Amniotic epithelial cell (primary cell): Measurements from ENCODE around the gene AKR1E2.

Experiments
- DNase-seq: peaks from one replicate; pipeline ENCODE4 v3.0.0-alpha.2; 2010; ENCODE audit warnings: low read depth

AKR1E2 gene

GRCh38 chr10:4825868-4826791 is at the start of gene AKR1E2:
AKR1E2 (plus strand) TSS chr10:4826207; CDS start chr10:4826325, 118 bp downstream.
- DNase-seq, result peak; percentile 92

DNA sequence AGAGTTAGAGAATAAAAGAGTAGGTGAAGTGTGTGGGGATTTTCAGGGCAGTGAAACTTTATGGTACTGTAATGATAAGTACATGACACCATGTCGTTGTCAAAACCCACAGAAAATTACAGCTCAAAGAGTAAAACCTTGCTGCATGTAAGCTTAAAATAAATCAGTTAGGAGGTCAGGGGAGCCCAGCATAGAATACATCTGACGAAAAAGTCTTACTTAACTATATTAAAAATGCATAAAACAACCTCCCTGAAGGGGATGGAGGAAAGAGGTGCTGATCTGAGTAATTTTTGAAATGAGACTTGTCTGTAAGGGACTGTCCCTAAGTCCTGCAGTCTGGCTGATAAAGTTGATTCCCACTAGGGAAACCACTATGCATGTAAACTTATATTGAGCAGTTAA is 49.8 kb upstream of the AKR1E2 start:
- no peak for DNase-seq

DNA sequence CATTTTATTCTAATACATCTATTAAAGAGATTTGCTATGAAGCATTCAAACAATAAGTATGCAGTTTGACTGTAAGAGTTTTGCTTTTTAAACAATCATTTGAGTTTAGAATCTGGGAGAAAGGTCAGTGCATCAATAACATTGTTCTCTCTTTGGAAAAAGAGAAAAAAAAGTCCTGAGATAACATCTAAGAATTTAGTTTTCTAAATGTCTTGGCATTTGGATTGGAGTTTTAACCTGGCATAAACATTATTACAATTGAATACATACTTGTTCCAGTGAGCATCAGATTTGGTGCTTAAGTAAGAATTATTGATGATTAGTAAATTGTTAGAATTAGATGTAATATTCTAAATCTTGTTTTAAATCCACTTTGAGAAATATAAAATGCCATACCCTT is 47.2 kb upstream of the AKR1E2 start:
- DNase-seq, result no peak

DNA sequence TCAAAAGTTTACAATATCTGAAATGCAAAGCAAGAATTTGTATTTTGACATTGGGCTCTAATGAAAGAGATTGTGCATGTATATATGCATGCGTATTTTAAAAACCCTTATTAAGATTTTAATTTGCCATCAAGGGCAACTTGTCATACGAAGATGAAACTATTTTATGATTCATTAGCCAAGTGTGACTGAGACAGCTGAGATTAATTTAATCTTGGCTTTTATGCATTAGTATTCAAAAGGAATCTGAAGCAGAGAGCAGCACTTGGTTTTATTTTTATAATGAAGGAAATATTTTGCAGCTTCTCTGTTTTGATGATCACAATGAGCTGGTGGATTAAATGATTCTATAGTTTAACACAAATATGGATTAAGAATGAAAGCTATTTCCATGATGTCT is 45.9 kb upstream of the AKR1E2 start:
- DNase-seq, result no peak

- DNase-seq, result peak; percentile 67
These were observed 45.2 kb upstream of the AKR1E2 start for GRCh38 chr10:4780782-4781181.

- no peak for DNase-seq
These were observed 44.1 kb upstream of the AKR1E2 start for GRCh38 chr10:4781955-4782354.

DNA sequence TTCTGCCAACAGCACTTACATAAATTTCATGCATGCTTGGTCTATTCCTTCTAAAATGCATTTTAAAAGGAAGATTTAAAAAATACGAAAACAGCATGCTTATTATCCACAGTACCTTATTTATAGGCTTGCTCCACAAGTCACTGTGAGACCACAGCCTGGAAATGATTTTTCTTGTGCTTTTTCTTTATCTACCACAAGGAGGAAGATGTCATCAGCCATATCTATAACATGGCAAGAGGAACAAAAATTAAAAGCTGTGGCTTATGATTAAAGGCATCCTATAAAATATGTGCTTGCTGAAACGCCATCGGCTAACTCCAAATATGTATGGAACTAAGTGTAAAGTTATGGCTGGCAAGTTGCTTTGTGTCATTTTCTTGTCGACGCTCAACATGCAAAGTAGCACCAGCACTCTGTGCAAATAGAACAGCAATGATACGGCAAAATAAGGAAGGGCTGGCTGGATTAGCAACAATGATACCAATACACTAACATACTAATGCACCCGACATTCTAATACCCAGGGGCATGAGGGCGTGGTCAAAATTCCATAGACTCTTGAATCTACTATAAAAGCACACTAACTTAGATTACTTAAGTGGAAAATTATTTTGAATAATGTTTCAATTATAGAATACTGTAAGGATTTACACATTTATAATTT is 41.2 kb upstream of the AKR1E2 start:
- DNase-seq, result no peak

GRCh38 chr10:4786043-4786839 is 39.8 kb upstream of the AKR1E2 start:
- no peak for DNase-seq

- DNase-seq, result no peak
These were observed 36.0 kb upstream of the AKR1E2 start for GRCh38 chr10:4790045-4790444.

- no peak for DNase-seq
These were observed 35.1 kb upstream of the AKR1E2 start for GRCh38 chr10:4790922-4791321.

DNA sequence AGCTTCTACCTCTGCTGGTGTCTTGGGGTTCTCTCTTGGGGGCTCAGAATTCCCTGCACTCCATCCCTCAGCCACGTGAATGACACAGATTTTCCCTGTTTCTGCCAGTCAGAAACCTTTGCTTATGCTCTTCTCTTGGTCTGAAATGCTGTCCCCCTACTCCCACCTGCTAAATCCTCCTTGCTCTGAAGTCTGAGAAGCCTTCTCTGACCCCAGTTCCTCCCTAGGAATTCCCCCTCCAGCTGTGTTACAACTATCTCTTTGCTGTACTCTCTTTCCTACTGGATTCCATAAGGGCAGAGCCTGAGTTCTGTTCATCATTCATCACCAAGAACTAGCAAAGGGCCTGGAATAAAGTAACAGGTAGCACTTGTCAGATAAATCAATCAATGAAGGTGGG is 33.6 kb upstream of the AKR1E2 start:
- DNase-seq, result no peak

DNA sequence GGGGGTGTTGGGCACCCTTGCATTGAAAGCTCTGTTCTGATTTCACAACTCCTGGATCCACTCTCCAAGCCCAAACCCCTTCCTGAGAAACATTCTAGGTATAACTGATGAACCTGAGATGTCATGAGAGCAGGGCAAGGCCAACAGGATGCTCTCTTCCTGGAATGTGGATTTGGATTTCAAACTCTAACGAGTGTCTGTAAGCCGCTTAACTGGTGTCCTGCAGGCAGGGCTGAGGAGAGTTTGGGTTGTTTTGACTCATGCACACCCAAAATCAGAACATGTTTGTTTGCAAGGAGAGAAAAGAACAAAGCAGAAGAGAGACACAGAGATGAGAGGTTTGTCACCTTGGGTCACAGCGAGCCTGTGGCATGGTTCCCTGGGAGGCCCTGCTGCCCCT is 24.6 kb upstream of the AKR1E2 start:
- DNase-seq, result no peak

DNA sequence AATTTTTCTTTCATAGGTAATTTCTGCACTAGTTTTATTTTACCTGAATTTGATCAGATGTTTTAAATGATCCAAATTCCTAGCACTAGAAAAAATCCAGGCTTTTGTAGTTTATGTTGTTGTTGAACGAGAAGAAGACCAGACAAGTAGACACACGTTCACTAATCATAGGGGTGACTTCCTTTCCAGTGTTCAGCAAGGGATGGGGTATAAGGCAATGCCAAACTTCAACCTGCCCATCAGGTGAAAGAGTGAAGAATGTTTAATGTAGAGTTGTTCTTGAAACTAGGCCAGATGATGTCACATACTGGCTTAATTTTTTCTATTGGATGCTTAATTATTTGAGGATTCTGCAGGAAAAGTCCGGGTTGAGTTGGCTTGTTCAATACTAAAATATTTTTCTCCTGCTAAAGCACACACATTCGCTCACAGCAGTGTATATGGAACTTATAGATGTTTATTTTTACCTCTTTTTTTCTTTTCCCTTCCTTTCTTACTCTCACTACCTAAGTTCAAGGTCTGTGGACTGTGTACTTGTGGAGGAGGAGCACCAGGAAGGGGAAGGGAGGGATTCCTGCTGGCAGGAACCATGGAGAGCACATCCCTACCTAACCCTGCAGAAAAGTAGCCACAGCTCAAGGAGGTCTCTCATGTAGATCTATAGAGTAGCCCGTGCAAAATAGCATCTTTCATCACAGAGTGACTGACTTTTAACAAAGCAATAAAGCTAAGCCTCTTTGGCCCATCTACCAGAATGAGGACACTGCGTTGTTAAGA is 23.1 kb upstream of the AKR1E2 start:
- no peak for DNase-seq

DNA sequence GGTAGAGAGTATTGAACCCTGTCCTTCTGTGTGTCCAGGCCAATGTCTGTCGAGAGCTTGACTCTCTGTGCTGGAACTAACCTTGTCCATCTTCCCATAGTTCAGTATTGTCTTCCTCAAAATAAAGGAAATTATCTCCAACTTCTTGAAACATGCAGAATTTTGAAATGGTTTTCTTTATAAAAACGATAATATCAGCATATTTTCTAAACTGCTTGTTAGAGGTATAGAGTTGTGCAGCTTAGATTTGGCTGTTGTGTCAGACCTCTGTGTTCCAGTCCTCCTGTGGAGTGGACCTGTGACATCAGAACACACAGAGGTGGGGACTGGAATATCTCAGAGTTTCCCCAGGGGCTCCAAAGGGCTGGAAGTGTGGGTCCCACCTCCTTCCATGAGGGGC is 22.2 kb upstream of the AKR1E2 start:
- DNase-seq, result no peak

DNA sequence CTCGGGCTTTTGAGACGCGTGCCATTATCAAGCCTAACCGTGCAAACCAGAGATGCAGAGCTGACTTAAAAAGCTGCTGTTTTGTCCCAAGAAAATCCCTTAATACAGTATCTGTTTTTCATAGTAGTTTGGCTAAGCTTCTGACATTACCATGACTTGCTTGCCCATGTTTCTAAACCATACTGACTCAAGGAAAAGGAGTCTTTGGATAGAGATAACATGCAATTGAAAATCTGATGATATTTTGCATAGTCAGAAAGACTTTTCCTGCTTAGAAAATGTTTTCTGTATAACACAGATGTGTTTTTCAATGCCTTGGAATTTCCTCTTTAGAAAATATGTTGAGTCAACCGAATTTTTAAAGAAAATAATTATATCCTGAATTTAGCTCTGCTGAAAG is 21.5 kb upstream of the AKR1E2 start:
- DNase-seq, result peak; percentile 50

DNA sequence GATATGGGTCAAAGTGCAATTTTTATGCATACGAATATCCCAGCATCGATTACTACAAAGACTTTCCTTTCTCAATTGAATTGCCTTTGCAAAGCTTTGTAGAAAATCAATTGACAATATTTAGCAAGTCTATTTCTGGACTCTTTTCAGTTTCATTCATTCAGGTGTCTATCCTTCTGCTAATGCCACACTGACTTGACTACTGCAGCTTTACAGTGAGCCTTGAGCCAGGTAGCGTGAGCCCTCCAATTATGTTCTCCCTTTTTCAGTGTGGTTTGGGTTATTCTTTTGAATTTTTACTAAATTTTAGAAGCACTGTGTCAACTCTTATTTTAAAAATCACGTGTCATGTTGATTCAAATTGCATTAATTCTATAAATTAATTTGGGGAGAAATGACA is 19.5 kb upstream of the AKR1E2 start:
- DNase-seq, result no peak

DNA sequence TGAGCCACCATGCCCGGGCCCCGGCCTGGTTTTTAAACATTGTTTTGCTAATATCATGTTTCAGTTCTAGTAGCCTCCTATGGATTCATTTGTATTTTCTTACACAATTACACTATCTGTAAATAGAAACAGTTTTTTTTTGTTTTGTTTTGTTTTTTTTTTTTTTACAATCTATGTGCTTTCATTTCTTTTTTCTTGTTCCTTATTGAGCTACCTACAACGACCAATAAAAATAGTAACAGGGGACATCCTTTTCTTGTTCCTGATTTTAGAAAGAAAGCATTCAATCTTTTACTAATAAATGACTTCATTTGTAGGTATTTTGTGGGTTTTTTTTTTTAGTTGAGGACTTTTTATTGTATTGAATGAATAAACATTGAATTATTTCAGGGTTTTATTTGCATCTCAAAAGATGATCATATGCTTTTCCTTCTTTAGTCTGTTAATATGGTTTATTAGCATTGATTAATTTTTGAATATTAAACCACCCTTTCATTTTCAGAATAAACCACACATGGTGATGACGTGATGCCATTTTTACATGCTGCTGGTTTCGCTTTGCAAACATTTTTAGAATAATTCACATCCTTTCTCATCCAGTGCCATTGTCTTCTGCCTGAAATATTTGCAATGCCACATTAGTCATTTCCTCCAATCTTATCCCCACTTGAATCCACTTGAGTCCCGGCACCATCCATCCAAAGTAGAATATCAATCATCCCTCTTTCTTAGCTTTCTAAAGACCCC is 18.1 kb upstream of the AKR1E2 start:
- peak; percentile 79 for DNase-seq

- DNase-seq, result no peak
These were observed 16.9 kb upstream of the AKR1E2 start for GRCh38 chr10:4809156-4809555.

- DNase-seq, result no peak
These were observed 15.9 kb upstream of the AKR1E2 start for GRCh38 chr10:4810092-4810491.

- DNase-seq, result no peak
These were observed 14.0 kb upstream of the AKR1E2 start for GRCh38 chr10:4812046-4812445.

DNA sequence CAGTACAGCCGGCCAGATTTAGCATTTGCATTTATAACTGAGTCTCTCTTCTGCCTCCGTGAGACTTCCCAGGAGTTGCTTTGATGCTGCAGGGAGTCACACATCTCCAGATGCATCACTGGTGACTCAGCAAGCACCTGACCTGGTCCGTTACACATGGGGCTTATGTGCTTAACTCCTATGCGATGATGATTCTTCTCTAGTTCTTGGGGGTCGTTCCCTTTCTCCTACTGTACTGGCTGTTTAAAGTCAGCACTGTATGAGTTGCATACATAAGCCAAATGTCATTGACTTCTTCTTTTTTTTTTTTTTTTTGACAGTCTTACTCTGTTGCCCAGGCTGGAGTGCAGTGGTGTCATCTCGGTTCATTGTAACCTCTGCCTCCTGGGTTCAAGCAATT is 13.0 kb upstream of the AKR1E2 start:
- peak; percentile 95 for DNase-seq
